ENCODE results near the gene FH.

Gene FH

GRCh38 chr1:241521718-241522117 is 2.2 kb upstream of the FH start:
- DNase-seq (ENCODE audit: low read depth): no peak

- DNase-seq (ENCODE audit: low read depth): no peak
Observed at GRCh38 chr1:241520080-241520465, 518 bp upstream of the FH start.

GRCh38 chr1:241518476-241519307 is 863 bp downstream of the FH start:
- DNase-seq (ENCODE audit: low read depth): no peak

- DNase-seq (ENCODE audit: low read depth): no peak
Observed at GRCh38 chr1:241513378-241513777, 6.2 kb downstream of the FH start.

GRCh38 chr1:241507189-241507863 is 12.2 kb downstream of the FH start:
- no peak for DNase-seq (ENCODE audit: low read depth)

GRCh38 chr1:241503444-241503843 is 16.1 kb downstream of the FH start:
- no peak for DNase-seq (ENCODE audit: low read depth)

GRCh38 chr1:241499910-241500309 is 19.6 kb downstream of the FH start:
- no peak for DNase-seq (ENCODE audit: low read depth)

GRCh38 chr1:241495741-241496140 is 23.8 kb downstream of the FH start:
- DNase-seq (ENCODE audit: low read depth): no peak

- no peak for DNase-seq (ENCODE audit: low read depth)
Observed at GRCh38 chr1:241488739-241489138, 30.8 kb downstream of the FH start.

- DNase-seq (ENCODE audit: low read depth): no peak
Observed at GRCh38 chr1:241485554-241485992, 34.0 kb downstream of the FH start.

- DNase-seq (ENCODE audit: low read depth): no peak
Observed at GRCh38 chr1:241485145-241485544, 34.4 kb downstream of the FH start.

GRCh38 chr1:241482761-241483250 is 36.7 kb downstream of the FH start:
- no peak for DNase-seq (ENCODE audit: low read depth)

GRCh38 chr1:241479294-241479693 is 40.3 kb downstream of the FH start:
- no peak for DNase-seq (ENCODE audit: low read depth)

- DNase-seq (ENCODE audit: low read depth): no peak
Observed at GRCh38 chr1:241475671-241476070, 43.9 kb downstream of the FH start.

GRCh38 chr1:241473026-241473425 is 46.5 kb downstream of the FH start:
- DNase-seq (ENCODE audit: low read depth): no peak

GRCh38 chr1:241470908-241471590 is 48.5 kb downstream of the FH start:
- no peak for DNase-seq (ENCODE audit: low read depth)

- no peak for DNase-seq (ENCODE audit: low read depth)
Observed at GRCh38 chr1:241470361-241470760, 49.2 kb downstream of the FH start.

GRCh38 chr1:241465673-241466072 is 53.9 kb downstream of the FH start:
- DNase-seq (ENCODE audit: low read depth): no peak

GRCh38 chr1:241464985-241465384 is 54.6 kb downstream of the FH start:
- no peak for DNase-seq (ENCODE audit: low read depth)

- no peak for DNase-seq (ENCODE audit: low read depth)
Observed at GRCh38 chr1:241462391-241462790, 57.2 kb downstream of the FH start.

- DNase-seq (ENCODE audit: low read depth): no peak
Observed at GRCh38 chr1:241460098-241460873, 59.3 kb downstream of the FH start.

- DNase-seq (ENCODE audit: low read depth): no peak
Observed at GRCh38 chr1:241459186-241459802, 60.3 kb downstream of the FH start.
